ENCODE results near the gene UQCRHL.
"Not testable (repeated sequence)": the region's sequence is repeated elsewhere in the genome, so short reads cannot be mapped to it uniquely, and the experiment has no call there.

The UQCRHL gene

DNA sequence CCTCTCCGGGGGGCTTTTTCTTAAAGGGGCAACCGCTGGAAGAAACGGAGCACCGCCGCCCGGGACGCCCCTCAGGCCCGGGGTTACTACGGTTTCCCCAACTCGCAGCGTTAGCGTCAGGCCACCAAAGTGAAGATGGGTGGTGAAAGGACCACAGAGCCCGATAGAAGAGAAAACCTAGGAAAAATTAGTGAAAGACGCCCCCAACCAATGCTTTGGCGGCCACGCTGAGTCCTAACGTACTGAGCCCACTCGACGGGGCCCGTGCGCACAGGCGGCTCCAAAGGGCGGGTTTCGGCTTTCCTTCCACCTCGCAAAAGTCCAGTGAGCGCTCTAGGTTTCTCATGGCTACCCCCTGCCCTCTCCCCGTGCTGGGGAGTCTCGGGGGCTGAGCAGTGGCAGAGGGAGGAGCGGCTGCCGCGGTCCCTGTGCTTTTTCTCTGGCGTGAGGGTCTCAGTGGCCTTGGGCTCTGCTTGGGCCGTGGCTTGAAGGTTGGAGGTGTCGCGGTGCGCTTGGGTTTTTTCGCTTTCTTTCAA, 27.8 kb upstream of the UQCRHL start:
- DNase-seq, result no peak

DNA sequence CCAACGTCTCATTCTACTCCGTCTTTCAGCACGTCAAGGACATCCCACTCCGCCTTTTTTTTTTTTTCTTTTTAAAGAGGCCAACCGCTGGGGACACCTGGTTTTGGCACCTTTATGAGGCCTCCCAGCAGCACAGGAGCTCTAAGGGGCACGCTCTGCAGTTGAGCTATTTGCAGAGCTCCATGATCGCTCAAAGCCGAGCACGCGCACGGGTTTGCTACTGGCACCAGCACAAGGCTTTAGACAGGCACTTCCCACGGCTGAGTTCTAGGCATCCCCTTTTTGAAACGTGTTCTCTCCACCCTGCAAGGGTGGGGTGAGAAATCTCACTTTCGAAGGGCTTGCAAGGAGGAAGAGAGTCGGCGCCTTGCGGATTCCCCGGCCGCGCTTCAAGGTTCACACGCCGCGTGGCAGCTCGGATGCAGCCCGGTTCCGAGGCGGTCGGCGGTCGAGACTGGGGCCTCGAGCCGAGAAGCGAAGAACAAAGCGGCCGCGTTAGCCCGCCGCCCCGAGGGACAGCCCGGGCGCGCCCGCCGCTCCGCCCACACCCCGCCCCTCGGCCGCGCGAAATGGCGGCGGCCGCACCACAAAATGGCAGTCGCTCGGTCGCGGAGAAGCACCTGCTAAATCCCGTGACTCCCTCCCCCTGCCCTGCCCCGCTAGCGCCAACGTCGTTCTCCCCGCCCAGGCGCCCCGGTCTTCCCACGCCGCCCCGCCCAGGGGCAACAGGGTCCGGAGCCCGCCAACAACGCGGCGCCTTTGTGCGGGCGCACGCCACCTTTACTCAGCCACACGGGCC, 27.2 kb upstream of the UQCRHL start:
- DNase-seq, result peak; percentile 72

DNA sequence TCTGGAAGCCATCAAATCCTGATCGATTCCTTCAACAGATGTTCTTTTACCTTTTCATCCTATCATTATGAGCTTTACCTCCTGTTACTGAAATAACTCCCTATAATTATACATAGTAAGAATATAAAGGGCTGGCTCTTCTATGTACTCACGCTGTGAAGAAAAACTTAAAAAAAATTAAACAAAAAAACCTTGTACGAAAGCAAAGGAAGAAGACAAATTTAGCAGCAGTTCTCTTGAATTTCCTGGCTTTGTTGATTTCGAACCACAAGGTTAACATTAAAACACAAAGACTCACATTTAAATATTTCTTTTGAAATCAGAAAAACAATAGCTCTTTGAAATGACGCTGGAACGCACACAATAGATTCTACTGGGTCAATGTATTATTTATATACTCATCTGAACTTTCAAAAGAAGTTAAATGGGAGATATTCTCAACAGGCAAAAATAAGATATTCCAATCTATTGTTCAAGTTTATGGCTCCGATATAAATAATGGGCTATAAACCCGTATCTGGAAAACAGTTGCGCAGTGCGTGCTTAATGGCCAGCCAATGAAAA, 26.5 kb upstream of the UQCRHL start:
- DNase-seq, result no peak

DNA sequence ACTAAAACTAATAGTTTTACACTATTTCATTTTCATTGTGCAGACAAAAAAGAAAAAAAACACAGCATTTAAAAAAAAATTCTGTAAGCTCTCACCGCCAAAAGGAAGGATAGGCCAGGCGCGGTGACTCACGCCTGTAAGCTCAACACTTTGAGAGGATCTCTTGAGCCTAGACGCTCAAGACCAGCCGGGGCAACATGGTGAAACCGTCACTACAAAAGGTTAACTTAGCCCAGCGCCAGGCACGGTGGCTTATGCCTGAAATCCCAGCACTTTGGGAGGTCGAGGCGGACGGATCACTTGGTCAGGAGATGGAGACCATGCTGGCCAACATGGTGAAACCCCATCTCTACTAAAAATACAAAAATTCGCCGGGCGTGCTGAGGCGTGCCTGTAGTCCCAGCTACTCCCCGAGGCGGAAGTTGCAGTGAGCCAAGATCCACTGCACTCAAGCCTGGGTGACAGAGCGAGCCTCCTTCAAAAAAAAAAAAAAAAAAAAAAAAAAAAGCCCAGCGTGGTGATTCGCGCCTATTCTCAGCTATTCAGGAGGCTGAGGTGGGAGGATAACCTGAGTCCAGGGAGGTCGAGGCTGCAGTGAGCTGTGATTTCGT, 25.7 kb upstream of the UQCRHL start:
- no peak for DNase-seq

DNA sequence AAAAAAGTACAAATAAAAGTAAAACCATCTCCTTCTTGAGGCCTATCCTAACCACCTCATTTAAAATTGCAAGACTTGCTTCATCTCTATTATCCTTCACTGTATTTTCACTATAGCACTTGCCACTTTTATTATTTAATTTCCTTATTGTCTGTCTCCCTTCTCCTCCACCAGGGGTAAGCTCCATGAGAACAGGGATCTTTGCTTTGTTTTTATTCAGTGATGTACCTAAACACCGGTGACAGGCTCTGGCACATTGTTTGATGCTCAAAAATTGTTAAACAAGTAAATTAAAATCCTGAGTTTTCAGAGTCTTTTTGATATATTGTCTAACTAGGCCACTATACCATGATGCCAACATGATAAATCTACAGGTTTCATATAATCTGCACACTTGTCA, 22.8 kb upstream of the UQCRHL start:
- DNase-seq, result no peak

DNA sequence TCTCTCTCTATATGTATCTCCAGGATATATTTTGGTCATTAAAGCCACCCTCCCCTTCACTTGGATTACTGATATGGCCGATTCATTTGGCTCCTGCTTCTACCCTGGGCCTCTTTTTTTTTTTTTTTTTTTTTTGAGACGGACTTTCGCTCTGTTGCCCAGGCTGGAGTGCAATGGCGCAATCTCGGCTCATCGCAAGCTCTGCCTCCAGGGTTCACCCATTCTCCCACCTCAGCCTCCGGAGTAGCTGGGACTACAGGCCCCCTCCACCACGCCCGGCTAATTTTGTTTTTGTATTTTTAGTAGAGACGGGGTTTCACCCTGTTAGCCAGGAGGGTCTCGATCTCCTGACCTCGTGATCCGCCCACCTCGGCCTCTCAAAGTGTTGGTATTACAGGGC, 21.5 kb upstream of the UQCRHL start:
- DNase-seq, result not testable (repeated sequence)

DNA sequence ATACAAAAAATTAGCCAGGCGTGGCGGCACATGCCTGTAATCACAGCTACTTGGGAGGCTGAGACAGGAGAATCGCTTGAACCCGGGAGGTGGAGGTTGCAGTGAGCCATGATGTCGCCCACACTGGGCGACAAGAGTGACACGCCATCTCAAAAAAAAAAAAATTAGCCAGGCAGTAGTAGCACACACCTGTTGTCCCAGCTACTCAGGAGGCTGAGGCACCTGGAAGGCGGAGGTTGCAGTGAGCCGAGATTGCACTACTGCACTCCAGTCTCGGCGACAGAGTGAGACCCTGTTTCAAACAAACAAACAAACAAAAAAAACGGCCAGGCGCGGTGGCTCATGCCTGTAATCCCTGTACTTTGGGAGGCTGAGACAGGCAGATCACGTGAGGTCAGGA, 20.1 kb upstream of the UQCRHL start:
- DNase-seq, result not testable (repeated sequence)

DNA sequence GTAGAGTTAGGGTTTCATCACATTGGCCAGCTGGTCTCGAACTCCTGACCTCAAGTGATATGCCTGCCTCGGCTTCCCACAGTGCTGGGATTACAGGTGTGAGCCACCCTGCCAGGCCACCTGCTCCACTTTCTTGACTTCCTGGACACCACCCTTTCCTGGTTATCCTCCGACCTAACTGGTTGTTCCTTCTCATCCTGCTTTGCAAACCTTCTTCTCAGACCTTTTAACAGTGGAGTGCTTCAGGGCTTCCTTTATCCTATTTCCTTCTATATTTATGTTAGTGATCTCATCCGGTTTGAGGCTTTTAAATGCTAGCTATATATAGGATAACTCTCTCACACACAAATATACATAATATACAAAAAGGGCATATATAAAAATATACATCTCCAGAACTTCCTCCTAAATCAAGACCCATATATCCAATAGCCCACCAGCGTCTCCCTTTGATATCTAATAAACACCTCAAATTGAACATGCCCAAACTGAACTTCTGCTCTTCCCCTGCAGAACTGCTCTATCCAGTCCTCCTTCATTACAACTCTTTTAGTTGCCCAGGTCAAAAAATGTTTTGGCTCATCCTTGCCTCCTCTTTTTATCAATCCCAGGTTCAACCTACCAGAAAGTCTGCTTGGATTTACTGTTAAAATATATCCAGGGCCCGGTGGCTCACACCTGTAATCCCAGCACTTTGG, 19.5 kb upstream of the UQCRHL start:
- DNase-seq, result no peak

DNA sequence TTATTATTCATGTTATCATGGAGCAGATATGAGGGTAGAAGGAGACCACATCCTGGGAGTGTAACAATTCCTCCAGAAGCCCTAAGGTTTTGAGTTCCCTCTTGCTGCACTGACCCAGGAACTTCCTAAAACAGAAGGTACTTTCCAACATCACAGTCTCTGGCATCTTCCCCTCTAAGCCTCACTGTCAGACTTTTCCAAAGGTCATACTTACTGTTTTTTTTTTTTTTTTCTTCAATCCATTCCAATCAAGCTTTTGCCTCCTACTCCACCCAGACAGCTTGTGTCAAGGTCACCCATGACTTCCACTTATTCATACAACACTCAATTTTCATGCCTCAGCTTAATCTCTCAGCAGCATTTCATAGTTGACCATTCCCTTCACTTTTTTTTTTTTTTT, 18.4 kb upstream of the UQCRHL start:
- no peak for DNase-seq

DNA sequence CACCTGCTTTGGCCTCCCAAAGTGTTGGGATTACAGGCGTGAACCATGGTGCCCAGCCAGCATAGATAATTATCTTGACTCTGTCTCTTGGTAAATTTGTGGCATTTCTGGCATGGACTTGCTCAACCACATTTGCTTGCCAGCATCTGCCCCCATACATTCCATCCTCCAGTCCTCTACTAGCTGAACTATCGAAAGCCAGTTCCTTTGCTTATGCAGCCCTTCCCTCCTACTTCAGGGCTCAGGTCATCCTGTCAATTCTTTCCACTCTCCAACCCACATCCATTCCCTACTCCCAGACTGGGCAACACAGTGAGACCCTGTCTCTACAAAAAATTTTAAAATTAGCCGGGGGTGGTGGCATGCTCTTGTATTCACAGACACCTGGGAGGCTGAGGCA, 13.0 kb upstream of the UQCRHL start:
- no peak for DNase-seq

DNA sequence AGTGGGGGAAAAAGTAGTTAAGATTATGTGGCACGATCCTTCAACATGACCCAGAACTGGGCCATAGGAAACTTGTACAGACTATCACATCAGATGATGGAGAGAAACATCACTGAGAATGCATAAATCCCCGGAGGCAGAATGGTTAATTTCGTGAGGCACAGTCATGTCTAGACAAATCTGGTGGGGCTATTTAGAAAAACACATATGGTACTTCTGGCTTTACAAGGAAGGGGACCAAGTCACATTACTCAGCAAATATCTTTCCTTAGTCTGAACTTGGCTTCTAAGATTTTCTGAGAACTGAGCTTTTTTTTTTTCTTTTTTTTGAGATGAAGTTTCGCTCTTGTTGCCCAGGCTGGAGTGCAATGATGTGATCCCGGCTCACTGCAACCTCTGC, 9.2 kb upstream of the UQCRHL start:
- DNase-seq, result no peak

DNA sequence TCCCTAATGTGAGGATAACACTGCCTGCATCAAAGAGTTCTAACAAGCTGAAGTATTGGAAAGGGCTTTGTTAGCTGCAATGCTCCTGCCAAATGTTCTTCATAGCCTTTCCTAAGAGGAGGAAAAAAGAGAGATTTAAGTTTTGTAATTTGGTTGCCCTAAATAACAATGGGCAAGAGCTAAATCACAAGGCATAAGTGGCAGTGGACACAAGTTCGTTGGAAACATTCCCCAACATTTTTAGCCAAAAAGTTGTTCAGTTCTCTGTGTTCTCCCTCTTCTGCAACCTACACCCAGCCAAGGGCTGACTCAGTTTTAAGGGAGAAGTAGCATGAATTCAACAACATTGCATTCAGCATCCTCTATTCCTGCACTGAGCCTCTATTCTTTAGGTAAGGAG, 2.6 kb upstream of the UQCRHL start:
- DNase-seq, result no peak

DNA sequence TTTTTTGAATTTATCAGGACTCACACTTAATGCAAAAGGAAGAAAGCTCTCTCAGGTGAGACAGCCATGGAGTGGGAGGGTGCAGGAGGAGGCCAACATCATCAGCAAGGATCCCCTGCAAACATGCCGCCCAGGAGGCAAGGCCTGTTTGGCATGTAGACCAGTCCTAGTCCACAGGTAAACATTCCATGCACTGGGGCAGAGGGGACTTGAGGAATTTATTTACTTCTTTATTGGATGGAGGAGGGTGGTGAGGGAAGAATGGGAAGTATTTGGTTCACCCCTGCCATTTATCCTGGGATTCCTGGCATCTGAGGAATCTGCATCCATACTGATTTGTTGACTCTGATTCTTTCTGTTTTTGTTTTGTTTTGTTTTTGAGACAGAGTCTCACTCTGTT, 1.5 kb upstream of the UQCRHL start:
- DNase-seq, result no peak

DNA sequence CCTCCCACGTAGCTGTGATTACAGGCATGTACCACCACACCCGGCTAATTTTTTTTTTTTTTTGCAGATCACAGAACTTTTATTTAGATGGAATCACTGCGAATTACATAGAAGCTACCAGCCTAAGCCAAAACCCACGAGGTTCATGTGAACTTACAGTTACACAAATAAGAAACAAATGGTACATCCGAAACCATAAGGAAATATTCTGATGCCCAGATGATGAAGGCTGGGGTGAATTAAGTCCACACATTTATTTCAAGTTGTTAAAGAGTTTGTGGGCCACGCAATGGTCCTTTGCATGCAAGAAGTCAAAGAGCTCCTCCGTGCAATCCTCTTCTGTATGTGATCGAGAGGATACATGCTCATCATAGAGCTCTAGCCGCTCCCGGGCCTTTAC, 328 bp downstream of the UQCRHL start:
- no peak for DNase-seq

DNA sequence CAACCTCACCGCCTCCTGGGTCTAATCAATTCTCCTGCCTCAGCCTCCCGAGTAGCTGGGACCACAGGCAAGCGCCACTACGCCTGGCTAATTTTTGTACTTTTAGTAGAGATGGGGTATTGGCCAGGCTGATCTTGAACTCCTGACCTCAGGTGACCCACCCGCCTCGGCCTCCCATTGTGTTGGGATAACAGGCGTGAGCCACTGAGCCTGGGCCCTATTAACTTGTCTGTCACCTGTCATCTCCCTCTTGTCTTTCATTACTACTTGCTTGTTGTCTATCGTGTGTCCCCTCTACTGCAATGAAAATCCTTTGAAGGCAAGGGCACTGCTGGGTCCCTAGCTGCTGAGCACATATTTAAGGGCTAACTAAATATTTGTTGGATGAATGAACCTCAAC, 3.4 kb downstream of the UQCRHL start:
- DNase-seq, result no peak

DNA sequence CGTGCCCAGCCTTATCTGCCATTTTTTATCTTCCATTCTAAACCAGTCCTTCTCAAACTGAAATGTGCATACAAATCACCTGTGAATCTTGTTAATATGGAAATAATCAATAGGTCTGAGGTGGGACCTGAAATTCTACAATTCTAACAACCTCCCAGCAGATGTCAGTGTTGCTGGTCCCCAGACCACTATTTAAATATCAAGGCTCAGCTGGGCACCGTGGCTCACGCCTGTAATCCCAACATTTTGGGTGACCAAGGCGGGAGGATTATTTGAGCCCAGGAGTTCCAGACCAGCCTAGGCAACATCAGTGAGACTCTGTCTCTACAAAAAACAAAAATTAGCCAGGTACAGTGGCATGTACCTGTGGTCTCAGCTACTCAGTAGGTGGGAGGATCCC, 4.1 kb downstream of the UQCRHL start:
- no peak for DNase-seq

DNA sequence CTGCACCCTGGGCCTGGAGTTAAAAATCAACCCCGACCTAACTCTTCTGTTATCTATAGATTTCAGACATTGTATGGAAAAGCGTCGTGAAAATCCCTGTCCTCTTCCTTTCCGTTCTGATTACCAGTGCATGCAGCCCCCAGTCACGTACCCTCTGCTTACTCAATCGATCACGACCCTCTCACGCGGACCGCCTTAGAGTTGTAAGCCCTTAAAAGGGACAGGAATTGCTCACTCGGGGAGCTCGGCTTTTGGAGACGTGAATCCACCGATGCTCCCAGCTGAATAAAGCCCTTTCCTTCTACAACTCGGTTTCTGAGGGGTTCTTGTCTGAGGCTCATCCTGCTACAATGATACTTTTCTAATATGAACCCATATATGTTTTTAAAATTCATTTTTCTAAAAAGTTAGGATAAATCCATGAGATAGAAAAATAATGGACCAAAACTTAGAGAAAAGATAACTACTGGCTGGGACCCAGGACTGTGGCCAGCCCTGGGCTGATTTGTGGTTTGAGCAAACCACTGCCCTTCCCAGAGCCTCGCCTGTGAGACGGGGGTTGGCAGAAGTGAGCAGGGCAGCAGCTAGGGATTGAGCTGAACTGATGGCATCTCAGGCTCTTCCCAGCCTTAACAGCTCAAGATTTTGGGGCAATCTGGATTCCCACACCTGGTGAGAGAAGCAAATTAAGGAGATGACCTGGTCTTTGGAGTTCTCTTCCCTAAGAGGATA, 5.0 kb downstream of the UQCRHL start:
- DNase-seq, result no peak

DNA sequence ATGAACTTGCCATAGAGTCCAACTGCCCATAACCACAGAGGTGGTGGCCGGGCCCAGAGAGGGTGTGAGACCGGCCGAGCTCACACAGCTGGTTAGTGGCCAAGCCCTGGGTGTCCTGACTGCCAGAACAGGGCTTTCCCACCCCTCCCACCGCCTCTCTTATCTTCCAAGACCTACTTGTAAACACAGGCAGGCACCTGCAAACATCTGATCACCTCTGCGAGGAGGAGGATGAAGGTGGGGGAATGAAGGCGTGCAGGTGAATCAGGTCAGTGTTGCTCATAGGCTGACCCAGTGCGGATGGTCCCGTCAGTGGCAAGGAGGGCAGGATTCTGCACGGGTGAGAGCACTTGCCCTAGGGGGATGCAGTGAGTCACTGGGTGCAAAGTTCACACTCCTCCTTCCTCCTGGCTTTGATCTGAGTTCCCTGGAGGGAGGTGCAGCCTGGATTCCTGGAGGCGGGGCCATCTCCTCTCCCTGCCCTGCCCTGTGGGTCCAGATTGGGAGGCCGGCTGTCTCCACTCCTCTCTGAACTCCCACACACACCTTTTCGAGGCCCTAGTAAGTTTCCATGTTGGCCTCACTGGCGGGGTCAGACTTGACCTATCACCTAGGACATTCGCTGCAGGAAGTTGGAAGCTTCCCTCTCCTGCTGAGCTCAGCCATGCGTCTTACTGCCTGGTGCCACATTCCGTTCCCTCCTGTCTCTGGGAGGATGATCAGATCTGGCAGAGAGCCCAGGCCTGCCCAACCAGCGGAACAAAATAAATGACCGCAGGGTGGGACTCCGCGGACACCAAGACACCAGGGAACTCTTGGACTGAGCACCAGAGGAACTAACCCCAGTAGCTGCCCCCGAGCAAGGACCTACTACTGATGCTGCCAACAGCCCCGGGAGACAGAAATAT, 7.3 kb downstream of the UQCRHL start:
- DNase-seq, result no peak

DNA sequence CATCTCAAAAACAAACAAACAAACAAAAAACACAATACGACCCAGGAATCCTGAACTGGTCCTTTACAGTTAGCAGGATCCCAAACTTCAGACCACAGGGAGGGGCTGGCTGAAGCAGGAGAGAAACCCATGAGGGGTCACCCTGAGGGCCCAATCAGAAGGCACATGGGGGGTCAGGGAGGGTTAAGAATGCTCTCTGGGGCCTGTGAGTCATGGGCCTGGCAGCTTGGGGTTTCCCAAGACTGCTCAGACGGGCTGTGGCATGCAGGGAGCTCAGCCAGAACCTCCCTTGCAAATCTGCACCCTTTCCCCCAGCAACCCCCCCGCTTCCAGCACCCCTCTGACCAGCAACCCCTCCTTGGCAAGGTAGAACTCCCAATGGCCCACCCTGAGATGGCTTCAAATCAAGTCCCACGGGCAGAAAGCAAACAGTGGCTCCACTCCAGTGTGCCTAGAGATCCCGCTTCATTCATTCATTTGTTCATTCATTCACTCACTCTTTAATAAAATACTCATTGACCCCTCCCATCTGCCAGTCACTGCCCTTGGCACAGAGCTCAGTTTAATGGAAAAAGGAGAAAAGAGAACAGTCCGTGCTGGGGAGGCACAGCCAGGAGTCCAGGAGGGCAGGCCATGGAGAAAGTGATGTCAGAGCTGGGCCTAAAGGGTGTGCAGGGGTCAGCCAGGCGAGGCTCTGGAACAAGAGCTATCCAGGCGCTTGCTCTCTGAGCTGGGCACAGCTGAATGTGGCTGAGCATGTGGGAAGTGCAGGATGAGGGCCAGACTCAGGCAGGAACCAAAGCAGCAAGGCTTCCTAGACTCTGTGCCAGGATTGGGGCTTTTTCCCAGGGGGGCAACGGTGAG, 8.2 kb downstream of the UQCRHL start:
- no peak for DNase-seq

DNA sequence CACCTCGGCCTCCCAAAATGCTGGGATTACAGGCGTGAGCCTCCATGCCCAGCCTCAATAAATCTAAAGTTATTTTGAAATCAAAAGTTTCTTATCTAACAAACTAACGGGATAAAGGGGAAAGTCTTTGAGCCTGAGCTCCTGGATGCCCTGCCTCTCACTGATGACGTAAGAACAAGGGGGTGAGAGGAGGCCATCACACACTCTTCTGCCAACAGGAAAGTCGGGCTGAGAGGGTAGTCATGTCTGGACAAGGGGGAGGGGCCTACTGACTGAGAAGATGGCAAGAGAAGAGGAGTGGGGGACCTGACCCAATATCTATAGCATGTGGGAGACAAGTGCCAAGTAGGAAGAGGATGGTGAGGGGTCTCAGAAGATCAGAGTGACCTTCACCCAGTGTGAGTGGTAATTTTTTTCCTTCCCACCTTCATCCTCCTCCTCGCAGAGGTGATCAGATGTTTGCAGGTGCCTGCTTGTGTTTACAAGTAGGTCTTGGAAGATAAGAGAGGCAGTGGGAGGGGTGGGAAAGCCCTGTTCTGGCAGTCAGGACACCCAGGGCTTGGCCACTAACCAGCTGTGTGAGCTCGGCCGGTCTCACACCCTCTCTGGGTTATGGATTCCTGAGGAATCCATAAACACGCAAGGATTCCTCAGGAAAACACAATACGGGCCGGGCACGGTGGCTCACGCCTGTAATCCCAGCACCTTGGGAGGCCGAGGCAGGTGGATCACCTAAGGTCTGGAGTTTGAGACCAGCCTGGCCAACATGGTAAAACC, 9.6 kb downstream of the UQCRHL start:
- no peak for DNase-seq
